Fibroblast of lung (primary cell): ENCODE data around the gene ARHGEF16.

Source experiments
- CTCF ChIP-seq, 2 donors: IDR thresholded peaks in 1 of 2; conservative IDR thresholded peaks in 1 of 2; 1 replicate in 1 of 2; 2 replicates in 1 of 2; pipeline ENCODE4 v1.5.1; 2011 to 2012; ENCODE audit warnings: low read length in 2 of 2, control low read depth in 1 of 2, inconsistent platforms in 1 of 2, low read depth in 1 of 2, mild to moderate bottlenecking in 1 of 2
- EZH2 ChIP-seq: IDR thresholded peaks from 2 replicates; pipeline ENCODE4 v1.5.1; 2012; ENCODE audit warnings: low read length, control low read depth, mild to moderate bottlenecking; ENCODE audit errors: missing control alignments

DNA sequence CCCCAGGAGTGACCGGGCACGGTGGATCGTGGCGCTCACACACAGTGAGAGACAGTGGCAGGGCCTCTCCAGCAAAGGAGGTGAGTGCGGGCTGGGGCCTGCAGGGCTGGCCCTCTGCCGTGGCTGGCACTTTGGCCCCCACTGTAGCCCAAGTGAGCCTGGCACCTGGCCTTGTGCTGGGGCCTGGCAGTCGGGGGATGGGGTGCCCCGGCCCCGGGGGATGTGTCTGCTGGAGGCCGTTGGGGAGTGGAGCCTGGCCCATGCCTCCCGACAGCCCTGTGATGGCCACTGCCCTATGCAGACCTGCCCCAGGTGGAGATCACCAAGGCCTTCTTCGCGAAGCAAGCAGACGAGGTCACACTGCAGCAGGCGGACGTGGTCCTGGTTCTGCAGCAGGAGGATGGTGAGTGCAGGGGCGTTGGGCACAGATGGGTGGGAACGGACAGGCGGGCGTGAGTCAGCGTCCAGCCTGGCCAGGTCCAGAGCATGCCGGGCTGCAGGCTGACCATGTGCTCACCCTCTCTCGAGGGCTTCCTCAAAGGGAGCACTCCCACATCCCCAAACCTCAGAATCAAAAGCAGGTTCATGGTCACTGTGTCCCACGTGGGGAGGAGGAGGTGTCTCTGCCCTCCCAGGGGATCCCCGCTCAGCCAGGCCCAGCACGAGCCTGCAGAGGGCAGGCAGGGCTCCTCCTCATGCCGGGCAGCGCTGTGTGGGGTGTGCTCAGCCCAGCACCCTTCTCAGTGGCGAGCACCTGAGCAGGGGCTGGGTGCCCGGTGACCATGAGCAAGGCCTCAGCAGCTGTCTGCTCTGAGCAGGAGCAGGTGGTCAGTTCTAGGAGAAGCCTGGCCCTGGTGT, 25.3 kb downstream of the ARHGEF16 start:
- no peak for TF ChIP-seq CTCF (conservative IDR thresholded peaks at IDR 0.05 in 1 of 2, IDR thresholded peaks at IDR 0.05 in 1 of 2; ENCODE audit: low read depth in 1 of 2, low read length in 2 of 2)
- no peak for TF ChIP-seq EZH2
